Activated CD4-positive, alpha-beta T cell treated with anti-CD3 and anti-CD28 coated beads for 1 hour (primary cell): ENCODE data around the gene MEGF11.
"Not testable (repeated sequence)": the region's sequence is repeated elsewhere in the genome, so short reads cannot be mapped to it uniquely, and the experiment has no call there.

Experiments
- DNase-seq: peaks from one replicate; pipeline ENCODE4 v3.0.0-alpha.2; 2020

Gene MEGF11

DNA sequence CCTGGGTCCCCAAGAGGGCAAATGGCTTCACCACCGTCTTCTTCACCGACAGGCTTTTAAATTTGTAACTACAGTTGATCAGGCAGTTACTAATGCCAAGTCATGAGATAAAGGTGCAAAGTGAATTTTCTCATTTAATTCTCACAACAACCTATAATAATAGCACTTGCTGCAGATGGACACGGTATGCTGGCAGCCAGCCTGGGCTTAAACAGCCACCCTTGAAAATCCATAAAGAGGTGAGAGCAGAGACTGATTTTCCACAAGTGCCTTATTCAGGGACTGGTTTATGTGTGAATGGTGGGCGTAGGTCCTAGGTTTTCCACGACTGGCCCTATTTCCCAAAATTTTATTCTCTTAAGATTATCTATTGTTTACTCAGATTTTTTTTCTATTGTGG is 266.4 kb downstream of the MEGF11 start:
- DNase-seq, result no peak

DNA sequence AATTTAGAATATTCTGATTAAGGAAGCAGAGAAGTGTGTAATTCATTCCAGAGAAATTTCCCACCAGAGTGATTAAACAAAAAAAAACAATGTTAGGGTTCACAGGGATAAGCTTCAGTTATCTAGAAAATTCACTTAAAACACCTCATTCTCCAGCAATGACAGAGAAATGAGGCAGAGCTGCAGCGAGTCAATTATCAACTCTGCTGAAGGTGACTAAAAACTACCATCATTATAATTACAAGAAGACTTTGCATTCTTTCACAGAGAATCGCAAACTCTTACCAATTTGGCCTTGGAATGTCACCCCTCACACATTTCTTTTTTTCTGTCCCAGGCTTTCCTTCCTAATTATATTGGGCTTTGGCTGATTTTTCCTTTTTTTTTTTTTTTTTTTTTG is 267.1 kb downstream of the MEGF11 start:
- DNase-seq, result no peak

DNA sequence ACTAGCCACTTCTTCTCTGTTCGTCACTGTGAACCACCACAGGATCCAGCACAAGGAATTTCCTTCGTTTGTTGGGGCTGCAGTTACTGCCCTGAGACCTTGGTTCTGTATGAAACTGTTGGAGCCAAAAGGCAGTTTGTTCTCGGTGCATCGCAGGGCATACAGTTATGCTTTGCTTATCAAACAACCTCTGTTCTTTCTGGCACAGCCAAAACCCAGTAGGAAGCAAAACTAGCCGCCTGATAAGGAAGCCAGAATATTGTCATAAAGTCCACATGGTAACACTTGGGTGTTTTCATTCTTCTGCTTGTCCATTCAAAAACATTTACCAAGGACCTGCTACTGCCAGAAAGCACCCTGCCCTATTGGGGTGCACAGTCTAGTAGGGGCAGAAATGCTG is 268.2 kb downstream of the MEGF11 start:
- no peak for DNase-seq

DNA sequence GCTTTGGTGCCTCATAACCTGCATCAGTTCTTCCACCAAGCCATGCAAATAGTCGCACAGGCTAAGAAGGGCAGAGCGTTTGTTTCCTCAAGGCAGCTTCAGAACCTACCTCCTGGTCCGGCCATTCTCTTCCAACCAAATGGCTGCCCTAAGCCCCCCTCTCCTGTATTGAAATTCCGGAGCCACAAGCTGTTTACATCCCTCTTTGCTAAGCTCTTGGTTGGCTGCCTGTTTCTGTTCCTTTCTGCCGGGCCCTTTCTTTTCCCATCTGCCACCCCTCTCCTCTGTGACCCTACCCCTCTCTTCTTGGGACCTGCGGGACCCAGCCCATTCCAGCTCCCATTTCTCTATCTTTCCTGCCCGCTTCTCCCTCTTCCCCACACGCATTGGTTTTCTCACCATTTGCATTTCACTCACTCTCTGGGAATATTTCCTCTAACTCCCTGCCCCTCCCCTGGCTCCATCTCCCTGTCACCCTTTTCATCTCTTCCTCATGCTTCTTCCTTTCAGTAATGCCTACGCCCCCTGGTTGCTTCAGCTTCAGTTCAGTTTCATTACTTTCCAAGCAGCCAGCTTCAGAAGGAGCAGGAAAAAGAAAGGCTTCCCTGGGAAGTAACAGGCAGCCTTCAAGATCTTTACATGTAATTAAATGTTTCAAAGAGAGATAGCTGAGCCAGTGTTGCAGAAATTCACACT is 270.8 kb downstream of the MEGF11 start:
- DNase-seq, result no peak

DNA sequence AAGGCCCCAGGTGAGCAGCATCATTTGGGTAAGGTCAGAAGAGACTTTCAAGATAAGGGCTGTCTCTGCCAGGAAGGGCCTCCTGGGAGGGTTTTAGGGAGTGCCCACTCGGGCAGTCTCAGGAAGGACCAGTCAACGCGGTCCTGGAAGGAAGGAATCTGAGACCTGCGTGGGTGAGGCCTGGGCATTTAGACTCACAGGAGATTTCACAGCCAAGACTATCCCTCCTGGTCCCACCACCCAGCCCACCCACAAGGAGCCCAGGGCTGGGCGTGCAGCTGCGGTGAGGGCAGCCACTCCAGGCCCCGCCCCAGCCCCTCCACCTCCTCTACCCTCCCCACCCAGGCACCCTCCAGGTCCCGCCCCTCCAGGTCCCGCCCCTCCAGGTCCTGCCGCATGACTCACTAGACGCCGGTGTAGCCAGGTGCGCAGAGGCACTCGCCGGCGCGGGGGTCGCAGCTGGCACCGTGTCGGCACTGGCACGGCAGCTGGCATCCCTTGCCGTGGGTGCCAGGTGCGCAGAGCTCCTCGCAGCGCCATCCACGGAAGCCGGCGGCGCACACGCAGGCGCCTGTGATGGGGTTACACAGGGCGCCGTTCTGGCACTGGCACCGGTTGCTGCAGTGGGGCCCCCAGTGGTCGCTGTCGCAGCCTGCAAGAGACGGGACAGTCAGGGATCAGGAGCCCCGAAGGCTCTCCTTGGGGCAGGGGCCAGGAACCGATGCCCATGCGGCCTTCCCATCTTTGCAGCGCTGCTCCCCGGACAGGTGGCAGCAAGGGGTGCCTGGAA is 271.5 kb downstream of the MEGF11 start:
- peak; percentile 64 for DNase-seq

DNA sequence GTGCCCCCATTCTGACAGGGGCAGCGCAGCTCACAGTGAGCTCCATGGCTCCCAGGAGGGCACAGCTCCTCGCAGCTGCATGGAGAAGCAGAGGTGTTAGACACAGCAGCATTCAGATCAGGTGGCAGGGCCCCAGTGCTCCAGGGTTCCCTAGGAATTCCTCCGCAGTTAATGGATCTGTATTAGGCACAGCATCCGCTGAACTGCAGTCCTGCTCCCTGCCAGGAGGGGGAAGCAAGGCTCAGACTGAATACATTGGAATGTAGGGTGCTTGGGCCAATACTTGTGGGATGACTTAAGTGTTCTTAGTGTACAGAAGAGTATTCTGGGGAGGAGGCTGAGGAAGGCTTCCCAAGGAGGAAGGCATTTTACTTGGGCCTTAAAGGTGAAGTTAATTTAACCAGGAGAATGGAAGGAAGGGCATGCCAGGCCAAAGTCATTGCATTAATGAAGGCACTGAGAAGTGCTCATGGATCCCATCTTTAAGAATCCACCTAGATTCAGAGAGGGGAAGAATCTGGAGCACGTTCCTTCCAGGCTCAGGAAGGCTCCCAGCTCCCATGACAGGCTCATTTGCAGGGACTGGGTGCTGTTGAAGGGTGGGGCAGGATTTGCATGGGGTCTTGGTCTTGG is 272.6 kb downstream of the MEGF11 start:
- DNase-seq, result no peak

DNA sequence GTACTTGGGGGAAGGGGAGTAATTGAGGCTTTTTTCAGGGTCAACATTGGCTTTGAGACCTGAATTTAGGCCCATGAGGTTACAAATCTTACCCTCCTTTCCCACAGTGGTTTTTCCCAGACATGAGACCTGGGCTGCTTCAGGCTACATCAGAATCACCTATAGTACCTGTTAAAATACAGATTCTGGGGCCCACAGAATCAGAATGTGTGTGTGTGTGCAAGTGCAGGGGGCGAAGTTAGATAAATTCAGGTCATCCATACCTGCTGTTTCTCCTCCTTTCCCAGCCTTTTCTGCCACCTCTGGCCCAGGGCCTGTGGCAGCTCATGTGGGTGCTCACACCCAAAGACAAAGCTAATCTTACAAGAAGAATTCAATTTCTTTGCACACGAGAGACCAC is 273.7 kb downstream of the MEGF11 start:
- no peak for DNase-seq

DNA sequence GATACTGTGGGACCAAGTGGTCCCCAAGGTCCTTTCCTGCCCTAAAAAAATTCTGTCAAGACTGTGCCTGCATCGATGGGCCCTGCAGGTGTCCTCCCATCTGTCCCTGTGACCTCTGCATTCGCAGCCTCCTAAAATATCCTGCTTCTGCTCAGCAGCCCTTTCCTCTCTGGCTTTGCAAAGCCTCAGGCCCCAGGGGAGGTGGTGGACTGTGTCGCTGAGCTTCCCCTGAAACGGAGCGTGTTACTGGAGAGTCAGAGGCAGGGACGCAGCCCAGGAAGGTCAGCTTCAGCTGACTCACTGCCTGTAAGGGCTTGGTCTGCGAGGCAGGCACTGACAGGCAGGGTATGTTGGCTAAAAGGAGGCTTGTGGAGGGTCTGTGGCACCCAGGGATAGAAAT is 274.2 kb downstream of the MEGF11 start:
- no peak for DNase-seq

DNA sequence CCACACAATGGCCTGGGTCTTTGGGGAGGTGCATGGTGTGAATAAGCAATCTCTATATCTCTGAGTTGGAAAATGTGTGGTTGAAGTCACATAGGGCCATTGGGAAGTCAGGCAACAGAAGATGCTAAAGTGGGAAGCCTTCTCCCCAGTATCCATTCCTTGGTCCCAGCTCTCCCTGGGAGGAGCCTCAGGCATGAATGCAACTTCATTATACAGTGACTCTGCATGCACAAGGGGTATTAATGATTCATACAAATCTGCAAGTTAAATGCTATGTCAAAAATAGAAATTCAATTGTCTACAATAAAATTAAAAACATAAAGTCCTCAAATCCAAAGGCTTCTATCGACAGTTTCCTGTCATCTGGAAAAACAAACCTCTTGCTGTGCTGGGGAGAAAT is 275.4 kb downstream of the MEGF11 start:
- DNase-seq, result no peak

DNA sequence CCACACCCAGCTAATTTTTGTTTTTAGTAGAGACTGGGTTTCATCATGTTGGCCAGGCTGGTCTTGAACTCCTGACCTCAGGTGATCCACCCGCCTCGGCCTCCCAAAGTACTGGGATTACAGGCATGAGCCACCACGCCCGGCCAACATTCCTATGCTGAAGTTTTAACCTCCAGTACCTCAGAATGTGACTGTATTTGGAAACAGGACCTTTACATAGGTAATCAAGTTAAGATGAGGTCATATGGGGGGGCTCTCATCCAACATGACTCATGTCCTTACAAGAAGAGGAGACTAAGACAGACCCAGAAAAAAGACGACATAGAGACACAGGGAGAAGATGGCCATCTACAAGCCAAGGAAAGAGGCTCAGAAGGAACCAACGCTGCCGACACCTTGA is 277.4 kb downstream of the MEGF11 start:
- DNase-seq, result not testable (repeated sequence)

DNA sequence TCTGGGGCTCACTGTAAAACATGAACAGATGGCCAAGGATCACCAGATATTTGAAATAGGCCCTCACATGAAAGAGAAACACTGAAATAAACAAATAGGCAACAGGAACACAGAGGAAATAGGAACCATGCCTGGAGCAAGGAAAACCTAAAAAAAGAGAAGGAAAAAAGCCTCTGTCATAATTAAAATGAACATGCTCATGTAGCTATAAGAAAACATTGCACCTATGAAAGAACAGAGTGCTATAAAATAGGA is 281.9 kb downstream of the MEGF11 start:
- no peak for DNase-seq

DNA sequence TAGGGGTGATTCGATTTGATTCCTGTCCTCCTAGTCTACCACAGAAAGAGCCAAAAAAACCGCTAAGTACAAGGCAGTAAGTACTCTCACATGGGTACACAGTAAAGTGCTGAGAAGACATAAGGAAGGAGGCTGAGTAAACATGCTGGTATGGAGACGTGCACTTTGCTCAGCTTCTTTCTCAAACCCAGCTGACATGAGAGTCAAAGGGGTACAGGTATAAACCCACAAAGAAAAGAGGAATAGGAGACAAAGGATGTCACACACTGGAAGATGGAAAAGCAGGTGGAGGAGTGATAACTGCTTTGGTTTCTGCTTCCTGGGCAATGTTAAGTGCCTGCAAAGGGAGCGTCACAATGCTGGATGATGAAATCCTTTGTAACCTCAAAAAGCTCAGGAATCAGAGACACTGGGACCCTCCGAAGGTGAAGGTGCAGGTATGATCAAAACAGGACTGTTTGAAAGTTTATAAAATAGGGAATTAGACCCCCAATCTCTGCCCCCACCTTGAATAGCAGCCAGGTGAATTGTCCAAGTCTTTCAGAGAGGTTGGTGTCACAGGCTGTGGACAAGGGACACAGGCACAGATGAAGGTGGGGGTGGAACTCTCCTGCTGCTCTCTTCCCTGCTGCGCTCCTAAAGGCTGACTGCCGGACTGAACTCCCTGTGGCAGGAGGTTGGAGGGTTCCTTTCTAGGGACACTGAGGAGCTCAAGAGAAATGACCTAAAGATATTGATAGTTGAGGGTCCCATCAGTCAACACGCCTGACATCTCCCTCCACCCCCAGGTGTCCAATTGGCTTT is 282.4 kb downstream of the MEGF11 start:
- DNase-seq, result no peak

DNA sequence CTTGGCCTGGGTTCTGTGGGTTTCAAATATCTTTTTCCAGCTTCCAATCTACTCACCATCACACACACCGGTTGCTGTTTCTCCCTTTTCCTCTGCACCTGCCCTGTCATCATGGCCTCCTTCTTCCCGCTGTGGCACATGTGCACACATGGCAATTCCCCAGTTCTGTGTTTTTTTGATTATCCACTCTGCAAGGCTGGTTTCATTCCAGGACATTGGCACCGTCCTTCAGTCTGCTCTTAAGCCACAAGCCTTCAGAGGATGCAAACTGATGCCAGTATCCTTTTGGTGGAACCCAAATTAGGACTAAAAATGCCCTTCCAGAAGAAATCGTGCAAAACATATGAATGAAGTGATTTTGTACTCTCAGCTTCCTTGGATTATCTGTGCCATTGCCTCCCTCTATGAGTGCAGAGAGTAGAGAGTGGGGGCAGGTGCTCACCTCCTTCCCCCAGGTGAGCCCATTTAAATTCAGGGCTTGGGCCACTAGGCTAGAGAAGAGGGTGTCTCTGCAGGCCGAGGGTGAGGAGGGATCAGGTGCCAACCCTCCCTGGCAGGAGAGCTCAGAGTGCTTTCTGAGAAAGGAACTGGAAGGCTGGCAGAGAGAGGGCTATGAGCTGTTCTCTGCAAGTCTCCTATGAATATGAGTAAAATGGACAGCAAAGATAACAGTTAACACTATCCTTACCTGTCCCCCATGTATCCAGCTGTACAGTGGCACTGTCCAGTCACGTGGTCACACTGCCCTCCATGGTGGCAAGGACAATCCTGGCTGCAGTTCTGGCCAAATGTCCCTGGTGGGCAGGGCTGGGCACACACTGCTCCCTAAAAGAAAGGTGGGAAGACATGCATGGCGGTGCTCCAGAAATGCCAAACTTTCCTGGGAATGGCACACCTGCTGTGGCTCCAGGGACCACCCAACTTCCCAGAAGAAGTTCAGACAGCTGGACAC is 283.4 kb downstream of the MEGF11 start:
- no peak for DNase-seq

DNA sequence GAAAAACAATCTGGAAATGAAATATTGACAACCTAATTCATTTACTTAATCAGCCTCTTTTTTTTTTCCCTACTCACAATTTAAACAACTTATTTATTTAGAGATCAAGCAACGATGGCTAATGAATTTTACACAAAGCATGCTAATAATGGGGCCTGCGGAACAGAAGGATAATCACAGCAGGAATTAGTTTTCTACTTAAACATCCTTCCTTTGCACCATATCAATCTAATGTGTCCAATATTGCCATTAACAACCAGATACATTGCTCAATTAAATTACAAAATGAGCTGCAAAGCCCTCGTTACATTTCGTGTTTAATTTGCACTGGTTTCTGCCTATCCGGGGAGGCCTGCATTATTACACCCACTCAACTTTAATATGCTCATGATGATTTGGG is 285.0 kb downstream of the MEGF11 start:
- no peak for DNase-seq

DNA sequence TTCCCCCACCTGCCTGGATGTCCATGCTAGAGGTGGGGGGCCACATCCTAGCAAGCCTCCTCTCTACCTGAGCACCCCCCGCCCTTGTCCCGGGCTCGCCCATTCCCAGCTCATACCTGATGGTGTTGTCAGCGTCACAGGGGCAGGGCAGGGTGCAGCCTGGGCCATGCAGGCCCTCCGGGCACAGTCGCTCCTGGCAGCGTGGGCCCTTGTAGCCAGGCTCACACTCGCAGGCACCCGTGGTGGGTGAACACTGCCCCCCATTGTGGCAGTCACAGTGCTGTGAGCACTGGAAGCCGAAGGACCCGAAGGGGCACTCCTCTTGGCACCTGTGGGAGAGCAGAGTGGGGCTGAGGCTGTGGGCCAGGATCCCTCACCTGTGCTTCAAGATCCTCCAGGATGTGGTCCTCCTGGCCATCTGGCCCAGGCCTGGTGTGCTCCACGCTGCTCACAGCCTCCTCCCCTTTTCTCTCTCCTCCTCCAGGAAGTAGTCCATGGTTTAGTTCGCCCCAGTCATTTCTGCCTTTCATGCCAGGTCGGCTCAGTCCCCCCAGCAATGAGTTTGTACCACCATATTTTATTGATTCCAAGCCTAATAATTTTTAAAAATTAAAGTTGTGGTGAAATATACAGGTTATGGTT is 288.6 kb downstream of the MEGF11 start:
- no peak for DNase-seq

DNA sequence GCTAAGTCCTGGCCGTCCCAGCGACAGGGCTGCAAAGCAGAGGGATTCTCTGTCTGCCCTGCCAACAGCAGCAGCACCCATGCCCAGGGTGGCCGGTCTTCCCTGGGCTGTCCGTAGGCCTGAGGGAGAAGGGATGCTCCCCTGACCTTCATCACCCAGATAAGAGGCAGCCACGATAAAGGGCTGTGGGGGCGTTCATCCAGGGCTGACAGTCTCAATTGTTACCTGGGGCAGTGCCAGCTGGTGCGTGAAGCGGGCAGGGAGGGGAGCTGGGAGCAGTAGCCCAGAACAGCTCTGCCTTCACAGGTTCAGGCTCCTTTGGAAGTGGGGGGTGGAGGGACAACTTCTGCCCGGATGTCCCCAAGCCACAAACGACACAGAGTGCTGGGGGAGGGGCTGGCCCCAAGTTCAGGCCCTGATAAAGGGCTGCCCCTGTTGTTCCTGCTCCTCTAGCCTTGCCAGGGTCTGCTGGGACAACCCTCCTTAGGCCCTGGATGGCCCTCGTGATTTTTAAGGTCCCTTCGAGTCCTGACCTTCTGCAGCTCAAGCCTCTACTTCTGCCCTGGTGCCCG is 289.6 kb downstream of the MEGF11 start:
- no peak for DNase-seq

DNA sequence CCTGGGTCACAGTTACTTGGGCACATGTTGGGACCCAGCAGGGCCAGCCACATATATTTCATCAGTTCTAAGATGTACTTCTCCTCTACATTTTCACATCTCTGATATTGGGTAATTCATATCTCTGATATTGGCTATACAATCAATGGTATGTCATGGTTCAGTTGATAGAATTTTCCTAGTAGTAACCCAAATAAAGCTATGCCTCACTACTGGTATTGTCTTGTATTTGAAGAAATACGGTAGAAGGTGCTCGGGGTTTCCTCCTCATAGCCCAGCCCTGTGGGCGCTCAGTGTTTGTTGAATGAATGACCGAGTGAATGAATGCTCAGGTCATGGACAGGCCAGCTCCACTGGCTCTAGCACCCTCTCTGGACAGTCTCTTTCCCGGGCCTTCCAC is 290.2 kb downstream of the MEGF11 start:
- no peak for DNase-seq

DNA sequence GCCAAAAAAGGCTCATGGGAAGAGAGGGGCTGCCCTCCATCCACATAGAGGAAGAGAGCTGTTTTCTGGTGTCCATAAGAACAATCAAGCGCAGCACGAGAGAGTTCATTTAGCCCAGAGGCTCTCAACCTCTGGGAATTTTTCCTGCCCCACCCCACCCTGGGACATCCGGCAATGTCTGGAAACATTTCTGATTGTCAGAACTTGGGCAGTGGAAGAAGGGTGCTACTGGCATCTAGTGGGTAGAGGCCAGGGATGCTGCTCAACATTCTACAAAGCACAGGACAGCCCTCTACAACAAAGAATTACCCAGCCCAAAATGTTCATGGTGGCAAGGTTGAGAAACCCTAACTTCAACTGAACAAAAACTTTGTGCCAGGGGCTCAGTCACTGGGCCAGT is 291.4 kb downstream of the MEGF11 start:
- DNase-seq, result no peak

DNA sequence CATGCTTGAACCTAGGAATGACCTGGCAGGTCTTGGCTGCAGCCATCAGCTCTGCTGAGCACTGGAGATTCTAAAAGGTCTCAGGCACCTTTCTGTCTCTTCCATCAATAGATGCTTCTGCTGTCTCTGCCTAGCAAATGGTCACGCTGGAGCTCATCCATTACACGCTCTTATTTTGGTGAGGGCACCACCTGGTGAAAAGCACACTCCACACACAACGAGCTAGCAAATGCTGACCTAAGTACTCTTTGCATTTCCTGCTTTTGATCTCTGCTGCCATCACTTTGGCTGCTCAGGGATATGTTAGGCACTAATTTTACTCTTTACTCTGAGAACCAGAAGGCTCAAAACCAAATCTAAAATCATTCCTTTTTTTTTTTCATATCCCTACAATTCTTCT is 293.0 kb downstream of the MEGF11 start:
- no peak for DNase-seq

DNA sequence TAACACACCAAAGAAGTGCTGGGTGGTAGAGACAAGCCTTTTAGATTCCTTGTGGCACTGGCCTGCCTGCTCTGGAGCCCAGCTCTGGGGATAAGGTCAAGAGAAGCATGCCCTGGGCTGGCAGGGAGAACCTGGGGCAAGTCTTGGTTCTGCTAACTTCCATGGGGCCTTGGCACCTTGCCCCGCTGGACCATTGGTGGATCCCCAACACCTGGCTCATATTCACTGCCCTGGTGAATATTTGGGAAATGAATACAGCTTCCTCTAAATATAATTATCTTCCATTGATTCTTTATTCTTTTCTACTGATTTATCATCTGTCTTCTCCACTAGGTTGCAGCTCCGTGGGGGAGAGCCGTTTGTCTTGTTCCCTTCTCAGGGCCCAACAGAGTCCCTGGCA is 294.7 kb downstream of the MEGF11 start:
- no peak for DNase-seq

DNA sequence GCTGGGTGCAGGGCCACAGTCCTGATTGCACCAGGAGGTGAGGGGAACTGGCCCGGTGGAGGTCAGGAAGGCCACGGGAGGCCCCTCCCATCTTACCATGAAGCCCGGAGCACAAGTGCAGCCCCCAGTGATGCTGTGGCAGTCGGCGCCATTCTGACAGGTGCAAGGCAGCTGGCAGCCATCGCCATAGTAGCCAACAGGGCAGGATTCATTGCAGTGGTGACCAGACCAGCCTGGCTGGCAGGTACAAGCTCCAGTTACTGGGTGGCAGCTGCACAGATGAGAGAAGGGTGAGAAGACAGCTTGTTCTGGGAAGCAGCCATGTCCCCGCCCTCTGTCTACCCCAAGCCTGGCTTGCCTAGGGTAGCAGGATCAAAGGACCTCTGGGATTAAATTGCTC is 296.1 kb downstream of the MEGF11 start:
- DNase-seq, result no peak

DNA sequence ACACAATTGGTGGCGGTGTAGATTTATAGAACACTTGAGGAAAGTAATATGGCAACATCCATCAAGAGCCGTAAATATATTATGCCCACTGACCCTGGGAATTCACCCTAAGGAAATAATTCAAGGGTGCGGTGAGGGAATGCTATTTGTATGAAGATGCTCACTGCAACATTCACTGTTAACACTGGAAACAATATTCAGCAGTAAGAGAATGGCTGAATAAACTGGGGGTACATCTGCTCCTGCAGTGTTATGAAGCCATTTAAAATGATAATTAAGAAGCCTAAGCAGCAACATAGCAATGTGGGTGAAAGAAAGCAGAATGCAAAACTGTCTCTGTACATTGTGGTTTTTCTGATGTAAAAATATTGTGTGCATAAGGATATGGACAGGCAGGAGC is 296.7 kb downstream of the MEGF11 start:
- DNase-seq, result no peak
